Astrocyte of the spinal cord (primary cell): ENCODE measurements around the gene ISM2.

Experiments used
- DNase-seq: peaks from one replicate; pipeline ENCODE4 v3.0.0; 2011; ENCODE audit warnings: low read depth, low spot score
- H3K4me3 ChIP-seq: 2 replicates; pipeline ENCODE4 v1.5.1; 2011; ENCODE audit warnings: low read depth, mild to moderate bottlenecking, low read length, moderate library complexity
- in situ Hi-C: cut with HindIII; loops from 2 replicates; pipeline ENCODE4 v1.10.0; 2017; ENCODE audit warnings: low sequenced_read_pairs
- TF ChIP-seq, protein P1 (sequence below): IDR thresholded peaks from 2 replicates; pipeline ENCODE4 v1.5.1; 2012; ENCODE audit warnings: low read depth, mild to moderate bottlenecking, low read length, inconsistent platforms

The ISM2 gene

DNA sequence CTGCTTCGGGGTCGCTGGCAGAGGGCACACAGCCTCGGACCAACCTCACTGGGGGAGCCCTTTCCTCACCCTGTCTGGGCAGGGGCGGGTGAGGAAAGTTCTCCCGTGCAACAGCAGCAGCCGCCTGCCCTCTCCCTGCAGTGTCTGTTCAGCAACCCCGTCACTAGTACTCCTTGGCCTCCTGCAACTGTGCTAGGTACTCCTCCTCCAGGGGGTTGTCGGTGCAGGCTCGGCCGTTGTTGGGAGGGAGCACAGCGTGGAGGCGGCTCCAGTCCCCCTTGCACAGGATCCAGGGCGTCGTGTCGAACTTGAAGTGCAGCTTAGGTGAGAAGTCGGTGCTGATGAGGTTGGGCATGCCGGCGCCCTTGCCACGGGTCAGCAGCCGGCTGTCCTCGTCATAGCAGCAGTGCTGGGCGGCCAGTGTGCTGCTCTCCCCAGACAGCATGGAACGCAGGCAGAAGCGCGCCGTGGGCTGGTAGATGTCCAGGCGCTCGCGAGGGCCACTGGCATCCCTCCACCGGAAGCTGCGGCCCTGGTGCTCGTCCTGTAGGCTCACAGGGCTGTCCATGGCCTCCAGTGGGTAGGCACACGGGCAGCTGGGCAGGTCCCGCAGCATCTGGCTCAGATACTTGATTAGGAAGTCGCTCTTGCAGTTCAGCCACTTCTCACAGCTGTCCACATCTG lies 23.0 kb downstream of the ISM2 start:
- no peak for DNase-seq
- in situ Hi-C loops, result no loop called here
- no peak overlapping the region for H3K4me3 ChIP-seq
- TF ChIP-seq, protein P1, sequence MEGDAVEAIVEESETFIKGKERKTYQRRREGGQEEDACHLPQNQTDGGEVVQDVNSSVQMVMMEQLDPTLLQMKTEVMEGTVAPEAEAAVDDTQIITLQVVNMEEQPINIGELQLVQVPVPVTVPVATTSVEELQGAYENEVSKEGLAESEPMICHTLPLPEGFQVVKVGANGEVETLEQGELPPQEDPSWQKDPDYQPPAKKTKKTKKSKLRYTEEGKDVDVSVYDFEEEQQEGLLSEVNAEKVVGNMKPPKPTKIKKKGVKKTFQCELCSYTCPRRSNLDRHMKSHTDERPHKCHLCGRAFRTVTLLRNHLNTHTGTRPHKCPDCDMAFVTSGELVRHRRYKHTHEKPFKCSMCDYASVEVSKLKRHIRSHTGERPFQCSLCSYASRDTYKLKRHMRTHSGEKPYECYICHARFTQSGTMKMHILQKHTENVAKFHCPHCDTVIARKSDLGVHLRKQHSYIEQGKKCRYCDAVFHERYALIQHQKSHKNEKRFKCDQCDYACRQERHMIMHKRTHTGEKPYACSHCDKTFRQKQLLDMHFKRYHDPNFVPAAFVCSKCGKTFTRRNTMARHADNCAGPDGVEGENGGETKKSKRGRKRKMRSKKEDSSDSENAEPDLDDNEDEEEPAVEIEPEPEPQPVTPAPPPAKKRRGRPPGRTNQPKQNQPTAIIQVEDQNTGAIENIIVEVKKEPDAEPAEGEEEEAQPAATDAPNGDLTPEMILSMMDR, result no peak

DNA sequence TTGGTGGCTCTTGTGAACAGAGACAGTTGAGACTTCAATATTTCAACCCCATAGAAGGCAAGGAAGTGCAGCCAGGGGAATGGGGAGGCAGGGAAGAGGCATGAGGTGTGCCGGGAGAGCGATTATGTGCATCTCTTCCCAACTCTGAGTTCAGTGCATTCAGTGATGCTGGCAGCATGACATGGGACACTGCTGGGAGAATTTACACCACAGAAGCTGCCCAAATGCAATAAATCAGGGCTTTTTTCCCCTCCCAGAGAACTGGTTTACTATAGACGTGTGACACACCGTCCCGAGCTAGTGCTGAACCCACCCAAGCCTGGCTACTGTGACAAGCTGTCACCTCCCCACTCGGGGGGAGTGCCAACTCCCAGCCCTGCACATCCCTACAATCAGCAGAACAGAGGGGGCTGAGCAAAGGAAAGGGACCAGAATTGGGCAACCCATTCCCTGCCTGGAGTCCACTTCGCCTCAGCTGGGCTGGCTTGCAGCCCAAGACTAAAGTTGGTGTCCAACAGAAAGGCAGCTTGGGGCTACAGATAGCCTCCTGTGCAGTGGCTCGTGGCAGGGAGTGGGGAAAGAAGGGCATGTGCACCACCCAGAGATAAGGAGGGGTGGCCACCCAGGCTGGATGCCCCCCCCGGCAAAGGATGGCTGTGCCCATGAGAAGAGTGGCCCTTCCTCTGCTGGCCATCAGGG lies 24.0 kb downstream of the ISM2 start:
- in situ Hi-C loops, result no loop called here
- TF ChIP-seq, protein P1, result no peak
- no peak overlapping the region for H3K4me3 ChIP-seq
- no peak for DNase-seq

DNA sequence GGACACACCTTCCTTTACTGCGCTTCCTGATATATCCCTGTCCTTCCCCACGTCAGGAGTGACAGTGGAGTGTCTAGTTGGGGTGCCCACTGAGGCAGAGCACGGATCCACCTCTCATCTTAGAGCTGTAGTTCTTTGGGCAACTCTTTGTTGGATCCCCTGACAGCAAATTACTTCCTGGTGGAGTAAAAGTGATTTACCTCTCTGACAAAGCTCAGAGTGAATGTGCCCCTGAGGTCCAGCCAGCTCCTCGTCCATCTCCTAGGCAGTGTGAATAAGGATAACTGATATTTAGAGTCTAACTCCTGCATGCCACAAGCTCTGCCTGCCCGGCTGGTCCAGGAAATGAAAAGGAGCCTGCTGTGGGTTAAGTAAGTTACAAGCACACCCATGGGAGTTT lies 24.7 kb downstream of the ISM2 start:
- in situ Hi-C loops, result no loop called here
- no peak overlapping the region for H3K4me3 ChIP-seq
- no peak for DNase-seq
- TF ChIP-seq, protein P1, result no peak

DNA sequence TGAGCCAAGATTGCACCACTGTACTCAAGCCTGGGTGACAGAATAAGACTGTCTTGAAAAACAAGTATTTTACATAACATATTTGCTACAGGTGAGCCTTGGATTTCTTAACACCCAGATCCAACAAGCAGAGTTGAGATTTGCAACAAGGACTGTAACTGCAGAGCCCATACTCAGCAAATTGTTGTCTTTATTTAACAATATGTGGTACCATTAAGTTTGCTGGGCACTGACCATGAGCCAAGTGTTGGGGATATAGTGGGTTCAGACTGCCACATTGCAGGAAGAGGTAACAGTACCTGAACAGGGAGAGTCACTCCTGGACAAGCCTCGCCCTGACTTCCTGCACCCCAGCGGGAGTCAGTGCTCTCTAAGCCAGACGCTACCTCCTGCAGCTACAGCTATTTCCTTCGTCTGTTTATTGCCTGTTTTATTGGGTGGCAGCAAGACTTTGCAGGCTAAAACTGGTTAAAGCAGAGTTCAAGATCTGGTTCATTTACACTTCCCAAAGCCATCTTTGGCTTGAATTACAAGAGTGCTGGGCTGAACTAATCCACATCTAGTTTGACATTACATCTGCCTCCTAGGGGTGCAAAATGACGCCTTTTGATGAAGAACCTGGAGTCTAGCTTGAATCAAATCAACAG lies 28.3 kb downstream of the ISM2 start:
- TF ChIP-seq, protein P1, result no peak
- no peak for DNase-seq
- in situ Hi-C loops, result no loop called here
- H3K4me3 ChIP-seq, result no peak overlapping the region

DNA sequence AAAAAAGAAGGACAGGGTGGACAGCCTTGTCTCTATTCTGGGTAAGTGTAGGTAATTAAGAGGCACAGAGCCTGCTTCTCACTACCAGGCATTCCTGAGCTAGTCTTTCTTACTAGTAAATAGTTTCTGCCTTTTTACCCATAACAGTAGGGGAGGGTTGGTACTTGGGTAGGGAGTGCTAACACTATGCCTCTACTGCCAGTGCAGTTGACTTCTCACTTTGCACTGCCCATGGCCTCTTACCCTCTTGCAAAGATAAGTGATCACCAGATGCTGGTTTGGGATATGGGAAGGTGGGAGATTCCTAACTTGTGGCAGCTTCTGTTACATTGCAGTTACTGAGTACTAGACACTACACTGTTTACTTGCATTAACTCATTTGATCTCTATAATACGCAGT lies 29.1 kb downstream of the ISM2 start:
- TF ChIP-seq, protein P1, result no peak
- in situ Hi-C loops, result no loop called here
- no peak overlapping the region for H3K4me3 ChIP-seq
- no peak for DNase-seq

DNA sequence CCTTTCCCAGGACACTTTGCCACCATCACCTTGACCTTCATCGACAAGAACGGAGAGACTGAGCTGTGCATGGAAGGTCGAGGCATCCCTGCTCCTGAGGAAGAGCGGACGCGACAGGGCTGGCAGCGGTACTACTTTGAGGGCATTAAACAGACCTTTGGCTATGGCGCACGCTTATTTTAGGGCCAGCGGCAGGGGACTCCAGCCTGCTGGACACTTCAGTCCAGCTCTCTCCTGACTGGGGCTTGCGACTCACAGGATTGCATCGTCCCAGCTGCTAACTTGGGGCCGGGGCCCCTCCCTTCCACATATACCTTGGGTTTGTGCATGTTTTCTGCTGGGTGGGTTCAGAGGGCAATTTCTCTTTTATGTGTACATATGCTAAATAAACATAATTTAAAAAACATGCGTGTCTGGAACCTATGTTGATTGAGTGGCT lies 29.5 kb downstream of the ISM2 start:
- DNase-seq, result no peak
- in situ Hi-C loops, result no loop called here
- H3K4me3 ChIP-seq, result no peak overlapping the region
- TF ChIP-seq, protein P1, result no peak
